BLaER1 (cell line): ENCODE results near the gene CDH4.

Experiments
- H3K27ac ChIP-seq: shearing (Covaris generic); formaldehyde crosslinking; 2 replicates; pipeline ENCODE4 v1.8.1; 2022
- H3K27me3 ChIP-seq: shearing (Covaris generic); formaldehyde crosslinking; 2 replicates; pipeline ENCODE4 v1.8.1; 2022
- H3K36me3 ChIP-seq: shearing (Covaris generic); formaldehyde crosslinking; 2 replicates; pipeline ENCODE4 v1.8.1; 2022
- H3K4me1 ChIP-seq: shearing (Covaris generic); formaldehyde crosslinking; 2 replicates; pipeline ENCODE4 v1.8.1; 2022
- H3K4me2 ChIP-seq: shearing (Covaris generic); formaldehyde crosslinking; 2 replicates; pipeline ENCODE4 v1.8.1; 2022
- H3K4me3 ChIP-seq: shearing (Covaris generic); formaldehyde crosslinking; 2 replicates; pipeline ENCODE4 v1.8.1; 2022
- H3K9ac ChIP-seq: shearing (Covaris generic); formaldehyde crosslinking; 2 replicates; pipeline ENCODE4 v1.8.1; 2022
- H3K9me3 ChIP-seq: shearing (Covaris generic); formaldehyde crosslinking; 2 replicates; pipeline ENCODE4 v1.8.1; 2022
- H4K20me1 ChIP-seq: shearing (Covaris generic); formaldehyde crosslinking; 2 replicates; pipeline ENCODE4 v1.8.1; 2022
- Cebpa-rat ChIP-seq: shearing (Covaris generic); IDR thresholded peaks from 2 replicates; pipeline ENCODE4 v1.8.1; 2022

The CDH4 gene

GRCh38 chr20:61683721-61684120, 431.7 kb downstream of the CDH4 start:
- H3K27ac ChIP-seq = no peak overlapping the region
- H3K4me2 ChIP-seq = no peak overlapping the region
- peaks cover 23% of the 10 kb centered on the region for H3K4me1 ChIP-seq
- H3K9me3 ChIP-seq = no peaks in the 10 kb centered on the region
- H3K36me3 ChIP-seq = no peaks in the 10 kb centered on the region
- TF ChIP-seq Cebpa-rat = no peak
- no peaks in the 10 kb centered on the region for H3K27me3 ChIP-seq
- no peak overlapping the region for H3K9ac ChIP-seq
- no peak overlapping the region for H3K4me3 ChIP-seq
- H4K20me1 ChIP-seq = no peaks in the 10 kb centered on the region

DNA sequence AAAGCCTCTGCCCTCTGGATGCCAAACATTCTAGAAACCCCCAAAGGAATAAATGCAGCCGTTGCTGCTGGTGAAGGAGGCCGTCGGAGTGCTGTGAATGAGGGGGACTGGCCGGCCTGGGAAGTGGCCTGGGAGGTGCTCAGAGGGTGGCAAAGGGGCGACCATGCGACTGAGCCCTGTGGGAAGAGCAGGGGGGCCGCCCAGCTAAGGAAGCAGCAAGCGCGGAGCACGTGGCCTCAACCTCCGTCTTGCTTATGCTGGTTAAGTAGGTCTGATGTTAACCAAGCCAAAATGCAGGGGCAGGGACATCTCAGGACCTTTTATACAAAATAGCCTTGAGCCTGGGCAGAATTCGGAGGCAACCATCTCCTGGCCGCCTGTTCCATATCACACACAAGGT, 432.1 kb downstream of the CDH4 start:
- no peaks in the 10 kb centered on the region for H4K20me1 ChIP-seq
- no peaks in the 10 kb centered on the region for H3K27me3 ChIP-seq
- no peak overlapping the region for H3K27ac ChIP-seq
- H3K4me1 ChIP-seq = peaks cover 23% of the 10 kb centered on the region
- H3K36me3 ChIP-seq = no peaks in the 10 kb centered on the region
- no peaks in the 10 kb centered on the region for H3K9me3 ChIP-seq
- H3K4me2 ChIP-seq = no peak overlapping the region
- no peak for TF ChIP-seq Cebpa-rat
- H3K9ac ChIP-seq = no peak overlapping the region
- no peak overlapping the region for H3K4me3 ChIP-seq

- H3K9me3 ChIP-seq = no peaks in the 10 kb centered on the region
- no peaks in the 10 kb centered on the region for H3K27me3 ChIP-seq
- no peak overlapping the region for H3K9ac ChIP-seq
- H3K4me1 ChIP-seq = peaks cover 22% of the 10 kb centered on the region
- no peak overlapping the region for H3K27ac ChIP-seq
- no peaks in the 10 kb centered on the region for H4K20me1 ChIP-seq
- no peak for TF ChIP-seq Cebpa-rat
- no peak overlapping the region for H3K4me3 ChIP-seq
- H3K36me3 ChIP-seq = no peaks in the 10 kb centered on the region
- H3K4me2 ChIP-seq = no peak overlapping the region
Measured at GRCh38 chr20:61684583-61685235, 432.6 kb downstream of the CDH4 start.

GRCh38 chr20:61685462-61685861, 433.4 kb downstream of the CDH4 start:
- TF ChIP-seq Cebpa-rat = no peak
- Histone ChIP-seq H3K4me1 (peaks cover 14% of the 10 kb centered on the region), H3K27me3 (no peaks in the 10 kb centered on the region), H3K9ac (no peak overlapping the region), H3K9me3 (no peaks in the 10 kb centered on the region), H3K27ac (no peak overlapping the region), H3K4me3 (no peak overlapping the region), H3K4me2 (no peak overlapping the region), H3K36me3 (no peaks in the 10 kb centered on the region), H4K20me1 (no peaks in the 10 kb centered on the region)

DNA sequence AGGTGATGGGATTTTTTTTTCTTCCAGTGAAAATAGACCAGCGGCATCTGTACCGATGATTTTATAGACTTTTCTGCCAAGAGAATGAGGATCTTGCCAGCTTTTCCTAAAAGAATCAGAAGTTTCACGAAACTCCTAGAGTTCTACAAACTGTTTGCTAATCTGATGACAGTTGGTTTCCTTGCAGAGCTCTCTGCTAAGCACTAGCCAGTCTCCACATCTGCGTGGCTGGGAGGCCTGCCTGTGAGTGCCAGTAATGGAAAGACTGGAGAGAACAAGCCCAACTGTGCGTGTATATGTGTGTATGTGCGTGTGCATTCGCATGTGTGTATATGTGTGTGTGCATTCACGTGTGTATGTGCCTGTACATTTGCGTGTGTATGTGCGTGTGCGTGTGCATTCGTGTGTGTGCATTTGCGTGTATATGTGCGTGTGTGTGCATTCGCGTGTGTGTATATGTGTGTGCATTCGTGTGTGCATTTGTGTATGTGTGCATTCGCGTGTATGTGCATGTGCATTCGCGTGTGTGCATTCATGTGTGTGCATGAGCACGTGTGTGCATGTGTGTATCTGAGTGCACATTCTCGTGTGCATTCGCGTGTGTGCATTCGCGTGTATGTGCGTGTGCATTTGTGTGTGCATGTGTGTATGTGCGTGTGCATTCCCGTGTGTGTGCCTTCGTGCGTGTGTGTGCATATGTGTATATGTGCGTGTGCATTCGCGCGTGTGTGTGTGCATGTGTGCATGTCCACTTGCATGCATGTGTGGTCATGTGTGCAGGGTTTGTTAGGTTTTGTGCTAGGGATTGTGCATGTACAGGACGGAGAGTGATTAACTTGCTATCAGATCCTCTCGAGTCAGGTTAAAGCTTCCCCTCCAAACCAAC, 434.2 kb downstream of the CDH4 start:
- H3K9ac ChIP-seq = no peak overlapping the region
- no peaks in the 10 kb centered on the region for H3K36me3 ChIP-seq
- H3K9me3 ChIP-seq = no peaks in the 10 kb centered on the region
- no peak overlapping the region for H3K27ac ChIP-seq
- no peak overlapping the region for H3K4me3 ChIP-seq
- H3K4me2 ChIP-seq = no peak overlapping the region
- no peaks in the 10 kb centered on the region for H3K27me3 ChIP-seq
- no peak for TF ChIP-seq Cebpa-rat
- peaks cover 9% of the 10 kb centered on the region; the same call in 1 of the 2 replicates for H3K4me1 ChIP-seq
- H4K20me1 ChIP-seq = no peaks in the 10 kb centered on the region

GRCh38 chr20:61688411-61688810, 436.4 kb downstream of the CDH4 start:
- H3K4me3 ChIP-seq = no peak overlapping the region
- no peak for TF ChIP-seq Cebpa-rat
- H3K9ac ChIP-seq = no peak overlapping the region
- H3K36me3 ChIP-seq = no peaks in the 10 kb centered on the region
- H3K27ac ChIP-seq = no peak overlapping the region
- no peak overlapping the region for H3K4me2 ChIP-seq
- no peaks in the 10 kb centered on the region for H4K20me1 ChIP-seq
- no peaks in the 10 kb centered on the region for H3K27me3 ChIP-seq
- peaks cover 9% of the 10 kb centered on the region; the same call in 1 of the 2 replicates for H3K4me1 ChIP-seq
- no peaks in the 10 kb centered on the region for H3K9me3 ChIP-seq

GRCh38 chr20:61690150-61690549, 438.1 kb downstream of the CDH4 start:
- no peak overlapping the region for H3K4me3 ChIP-seq
- no peak overlapping the region for H3K9ac ChIP-seq
- H3K27me3 ChIP-seq = no peaks in the 10 kb centered on the region
- no peak overlapping the region for H3K27ac ChIP-seq
- no peaks in the 10 kb centered on the region for H4K20me1 ChIP-seq
- no peak for TF ChIP-seq Cebpa-rat
- peaks cover 9% of the 10 kb centered on the region; the same call in 1 of the 2 replicates for H3K4me1 ChIP-seq
- H3K9me3 ChIP-seq = no peaks in the 10 kb centered on the region
- H3K4me2 ChIP-seq = no peak overlapping the region
- H3K36me3 ChIP-seq = no peaks in the 10 kb centered on the region

GRCh38 chr20:61690993-61691838, 439.2 kb downstream of the CDH4 start:
- no peak overlapping the region for H3K27ac ChIP-seq
- H3K4me1 ChIP-seq = peaks cover 9% of the 10 kb centered on the region; the same call in 1 of the 2 replicates
- H3K4me3 ChIP-seq = no peak overlapping the region
- H3K27me3 ChIP-seq = no peaks in the 10 kb centered on the region
- no peaks in the 10 kb centered on the region for H3K9me3 ChIP-seq
- TF ChIP-seq Cebpa-rat = no peak
- no peaks in the 10 kb centered on the region for H3K36me3 ChIP-seq
- H3K9ac ChIP-seq = no peak overlapping the region
- H4K20me1 ChIP-seq = no peaks in the 10 kb centered on the region
- H3K4me2 ChIP-seq = no peak overlapping the region

GRCh38 chr20:61691978-61692377, 439.9 kb downstream of the CDH4 start:
- Histone ChIP-seq H3K27me3 (no peaks in the 10 kb centered on the region), H3K27ac (no peak overlapping the region), H3K4me2 (no peak overlapping the region), H3K9ac (no peak overlapping the region), H3K4me1 (peaks cover 9% of the 10 kb centered on the region; the same call in 1 of the 2 replicates), H4K20me1 (no peaks in the 10 kb centered on the region), H3K4me3 (no peak overlapping the region), H3K36me3 (no peaks in the 10 kb centered on the region), H3K9me3 (no peaks in the 10 kb centered on the region)
- TF ChIP-seq Cebpa-rat = no peak

GRCh38 chr20:61692479-61692878, 440.4 kb downstream of the CDH4 start:
- Histone ChIP-seq H4K20me1 (no peaks in the 10 kb centered on the region), H3K4me2 (no peak overlapping the region), H3K4me3 (no peak overlapping the region), H3K9me3 (no peaks in the 10 kb centered on the region), H3K36me3 (no peaks in the 10 kb centered on the region), H3K4me1 (peaks cover 5% of the 10 kb centered on the region; the same call in 1 of the 2 replicates), H3K27ac (no peak overlapping the region), H3K9ac (no peak overlapping the region), H3K27me3 (no peaks in the 10 kb centered on the region)
- TF ChIP-seq Cebpa-rat = no peak
